Activated effector memory CD4-positive, alpha-beta T cell treated with anti-CD3 and anti-CD28 coated beads, Interleukin-2, amount 50 U/mL, for 16 hours (primary cell): ENCODE data around the gene G0S2.

ENCODE experiments used
- DNase-seq: peaks from one replicate; pipeline ENCODE4 v3.0.0-alpha.2; 2020

Gene G0S2

DNA sequence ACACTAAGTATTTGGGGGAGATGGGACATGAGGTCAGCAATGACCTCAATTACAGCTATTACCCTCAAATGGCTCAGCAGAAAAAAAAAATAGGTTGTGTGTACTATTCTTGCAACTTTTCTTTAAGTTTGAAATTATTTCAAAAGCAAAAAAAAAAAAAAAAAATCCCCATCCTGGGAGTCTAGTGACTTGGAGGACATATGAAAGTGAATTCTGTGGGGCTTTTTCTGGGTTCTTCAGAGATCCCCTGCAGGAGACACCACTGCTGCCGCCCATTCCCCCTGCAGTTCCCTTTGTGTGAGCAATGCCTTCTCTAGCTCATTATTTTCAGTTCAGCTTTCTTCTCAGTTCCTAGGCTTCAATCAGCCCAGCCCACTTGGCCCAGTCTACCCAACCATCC, 46.1 kb downstream of the G0S2 start:
- DNase-seq: no peak

DNA sequence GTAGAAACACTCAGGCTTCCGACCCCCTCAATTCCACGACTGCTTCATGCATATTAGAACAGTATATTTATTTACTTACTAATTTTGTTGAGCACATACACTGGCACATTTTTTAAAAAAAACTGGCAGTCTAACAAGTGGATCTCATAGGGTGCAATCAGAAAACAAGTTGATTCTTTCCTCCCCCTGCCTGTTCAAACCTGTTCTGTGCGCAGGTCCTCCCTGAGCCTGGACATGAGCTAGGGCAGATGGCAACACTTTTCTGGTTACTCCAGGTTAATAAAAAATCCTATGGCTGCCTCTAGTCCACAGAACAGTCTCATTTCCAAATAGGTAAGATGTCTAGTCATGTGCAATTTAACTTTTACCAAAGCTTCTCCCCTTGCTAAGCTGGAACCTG, 48.1 kb downstream of the G0S2 start:
- DNase-seq: no peak

DNA sequence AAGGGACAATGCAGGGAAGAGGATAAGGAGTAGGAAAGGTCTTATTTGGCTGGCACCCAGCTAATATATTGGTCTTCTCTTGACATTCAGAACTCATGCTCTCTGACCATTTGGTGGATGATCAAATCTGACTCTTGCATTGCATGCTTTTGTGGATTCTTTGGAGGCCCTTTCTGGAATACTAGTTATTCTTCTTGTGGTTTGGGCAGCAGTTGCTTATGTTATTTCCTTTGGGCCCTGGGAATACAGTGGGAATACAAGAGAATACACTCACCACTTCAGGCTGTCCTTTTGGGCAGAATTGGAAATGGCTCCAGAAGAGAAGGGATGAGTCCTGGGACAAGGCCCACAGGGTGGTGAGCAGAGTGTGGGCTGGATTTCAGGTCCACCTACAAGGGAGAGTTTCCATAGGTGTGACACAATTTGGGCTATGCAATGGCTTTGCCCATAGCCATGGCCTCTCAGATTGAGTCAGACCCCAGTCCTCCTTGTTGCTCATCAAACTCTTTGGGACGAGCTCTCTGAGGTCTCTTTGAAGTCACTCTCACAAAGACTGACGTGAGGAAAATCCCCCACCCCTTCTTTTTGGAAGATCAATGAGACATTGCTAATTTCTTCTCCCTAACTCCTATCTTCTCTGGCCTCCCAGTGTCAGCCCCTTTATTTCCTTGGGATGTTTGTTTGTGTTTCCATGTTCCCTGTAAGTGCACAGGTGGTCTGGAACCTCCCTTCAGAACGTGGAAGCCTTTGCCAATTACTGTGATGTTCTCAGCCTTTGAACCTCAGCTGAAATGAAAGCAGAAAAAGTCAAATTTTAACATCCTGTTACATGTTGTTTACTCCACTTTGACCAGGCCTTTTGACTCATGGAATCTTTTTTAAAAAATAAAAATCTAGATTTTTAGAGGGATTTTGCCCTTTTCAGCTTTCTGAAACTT, 48.8 kb downstream of the G0S2 start:
- peak; percentile 64 for DNase-seq
